ENCODE results near the gene CLCN4.

Gene CLCN4

DNA sequence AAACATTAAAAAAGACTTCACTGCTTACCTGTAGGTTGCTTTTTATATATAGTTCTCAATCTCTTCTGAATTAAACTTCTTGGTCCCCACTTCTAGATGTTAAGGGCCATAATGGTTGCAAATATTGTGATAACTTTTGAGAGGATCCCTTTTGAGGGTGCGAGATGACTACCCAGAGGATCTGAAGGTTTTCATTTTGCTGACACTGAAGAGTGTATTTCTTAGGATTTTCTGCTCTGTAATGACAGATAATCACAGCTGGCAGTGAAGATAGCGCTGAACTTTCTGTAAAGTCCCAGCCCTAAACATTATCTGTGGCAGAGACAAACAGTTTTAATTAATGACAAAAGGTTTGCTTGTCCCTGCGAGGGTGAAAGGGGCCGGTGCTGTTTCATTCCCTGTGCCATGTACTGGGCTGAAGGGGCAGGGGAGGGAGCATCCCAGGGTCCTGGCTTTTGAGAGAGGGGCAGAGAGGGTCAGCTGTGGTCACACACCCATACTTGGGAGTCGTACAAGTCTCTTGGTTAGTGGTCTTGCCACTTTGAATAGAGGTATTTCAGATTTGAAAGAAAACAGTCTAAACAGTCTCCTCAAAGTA is 22.2 kb downstream of the CLCN4 start:
- Histone ChIP-seq H2AFZ (no peak overlapping the region), H3K27ac (no peak overlapping the region), H3K9ac (no peak overlapping the region), H3K36me3 (ENCODE audit: control insufficient read depth, insufficient read depth, low read length) (no peaks in the 10 kb centered on the region), H3K4me1 (peaks cover 28% of the 10 kb centered on the region), H3K27me3 (ENCODE audit: control insufficient read depth, insufficient read depth, low read length) (no peaks in the 10 kb centered on the region), H3K79me2 (peaks cover 8% of the 10 kb centered on the region), H3K4me3 (ENCODE audit: low read depth, low read length) (no peak overlapping the region), H3K4me2 (ENCODE audit: low read length) (no peak overlapping the region), H3K9me3 (ENCODE audit: control insufficient read depth, low read length) (no peaks in the 10 kb centered on the region)
- no peak for TF ChIP-seq CTCF (IDR thresholded peaks at IDR 0.05)

- TF ChIP-seq CTCF (IDR thresholded peaks at IDR 0.05) = no peak
- no peak overlapping the region for H2AFZ ChIP-seq
Observed at GRCh38 chrX:10183760-10184159, 27.0 kb downstream of the CLCN4 start.

GRCh38 chrX:10184411-10184810 is 27.6 kb downstream of the CLCN4 start:
- Histone ChIP-seq H3K4me3 (ENCODE audit: low read depth, low read length) (no peak overlapping the region), H3K4me1 (no peaks in the 10 kb centered on the region), H3K9ac (no peak overlapping the region), H3K79me2 (peaks cover 13% of the 10 kb centered on the region), H3K9me3 (ENCODE audit: control insufficient read depth, low read length) (no peaks in the 10 kb centered on the region), H3K27ac (no peak overlapping the region), H3K4me2 (ENCODE audit: low read length) (no peak overlapping the region), H3K27me3 (ENCODE audit: control insufficient read depth, insufficient read depth, low read length) (no peaks in the 10 kb centered on the region), H3K36me3 (ENCODE audit: control insufficient read depth, insufficient read depth, low read length) (no peaks in the 10 kb centered on the region), H2AFZ (no peak overlapping the region)
- no peak for TF ChIP-seq CTCF (IDR thresholded peaks at IDR 0.05)

More at GRCh38 chrX:10183760-10184159, 27.0 kb downstream of the CLCN4 start:
- no peaks in the 10 kb centered on the region for H3K4me1 ChIP-seq
- no peaks in the 10 kb centered on the region for H3K27me3 ChIP-seq (ENCODE audit: control insufficient read depth, insufficient read depth, low read length)
- no peak overlapping the region for H3K27ac ChIP-seq
- H3K4me2 ChIP-seq (ENCODE audit: low read length) = no peak overlapping the region
- no peaks in the 10 kb centered on the region for H3K36me3 ChIP-seq (ENCODE audit: control insufficient read depth, insufficient read depth, low read length)
- H3K79me2 ChIP-seq = peaks cover 13% of the 10 kb centered on the region
- no peaks in the 10 kb centered on the region for H3K9me3 ChIP-seq (ENCODE audit: control insufficient read depth, low read length)
- no peak overlapping the region for H3K4me3 ChIP-seq (ENCODE audit: low read depth, low read length)
- H3K9ac ChIP-seq = no peak overlapping the region

GRCh38 chrX:10186355-10186754 is 29.6 kb downstream of the CLCN4 start:
- Histone ChIP-seq H2AFZ (no peak overlapping the region), H3K27ac (no peak overlapping the region), H3K9me3 (ENCODE audit: control insufficient read depth, low read length) (no peaks in the 10 kb centered on the region), H3K4me2 (ENCODE audit: low read length) (no peak overlapping the region), H3K36me3 (ENCODE audit: control insufficient read depth, insufficient read depth, low read length) (no peaks in the 10 kb centered on the region), H3K27me3 (ENCODE audit: control insufficient read depth, insufficient read depth, low read length) (no peaks in the 10 kb centered on the region), H3K4me3 (ENCODE audit: low read depth, low read length) (no peak overlapping the region), H3K9ac (no peak overlapping the region), H3K79me2 (peaks cover 9% of the 10 kb centered on the region), H3K4me1 (no peaks in the 10 kb centered on the region)
- TF ChIP-seq CTCF (IDR thresholded peaks at IDR 0.05) = no peak

DNA sequence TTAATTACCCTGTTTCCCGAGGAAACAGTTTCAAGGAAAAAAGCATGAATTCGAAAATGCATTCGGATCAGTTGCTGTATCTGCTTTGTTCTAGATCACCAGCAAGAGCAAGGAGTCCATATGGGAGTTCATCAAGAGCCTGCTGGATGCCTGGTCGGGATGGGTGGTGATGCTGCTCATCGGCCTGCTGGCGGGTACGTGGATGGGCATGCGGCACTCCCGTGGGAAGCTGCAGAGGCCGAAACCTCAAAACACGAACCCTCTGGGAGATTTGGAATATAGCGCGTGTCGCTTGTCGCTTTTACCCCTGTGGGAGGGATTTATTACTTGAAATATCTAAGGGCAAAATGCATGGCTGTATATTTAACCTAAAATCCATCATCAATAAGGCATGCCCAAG is 30.6 kb downstream of the CLCN4 start:
- no peaks in the 10 kb centered on the region for H3K36me3 ChIP-seq (ENCODE audit: control insufficient read depth, insufficient read depth, low read length)
- no peak overlapping the region for H3K4me3 ChIP-seq (ENCODE audit: low read depth, low read length)
- peaks cover 5% of the 10 kb centered on the region for H3K79me2 ChIP-seq
- H3K27me3 ChIP-seq (ENCODE audit: control insufficient read depth, insufficient read depth, low read length) = no peaks in the 10 kb centered on the region
- H3K4me1 ChIP-seq = no peaks in the 10 kb centered on the region
- H2AFZ ChIP-seq = no peak overlapping the region
- no peaks in the 10 kb centered on the region for H3K9me3 ChIP-seq (ENCODE audit: control insufficient read depth, low read length)
- no peak overlapping the region for H3K27ac ChIP-seq
- no peak for TF ChIP-seq CTCF (IDR thresholded peaks at IDR 0.05)
- no peak overlapping the region for H3K4me2 ChIP-seq (ENCODE audit: low read length)
- H3K9ac ChIP-seq = no peak overlapping the region

Measured in parathyroid adenoma (tissue), 2 donors.